ENCODE results near the gene TEX14.

- no peak for TF ChIP-seq CTCF (optimal IDR thresholded peaks at IDR 0.05 in 1 of 3, IDR thresholded peaks at IDR 0.05 in 1 of 3, conservative IDR thresholded peaks at IDR 0.05 in 1 of 3; ENCODE audit: extremely low read depth in 1 of 3, insufficient read depth in 2 of 3, low read length in 3 of 3)
- no peak for TF ChIP-seq EZH2 (IDR thresholded peaks at IDR 0.05; ENCODE audit: low read length)
Measured at GRCh38 chr17:58693751-58694150, 1.9 kb upstream of the TEX14 start.

Data from keratinocyte (primary cell).